ENCODE results near the gene HDGFL3.
"Not testable (repeated sequence)": the region's sequence is repeated elsewhere in the genome, so short reads cannot be mapped to it uniquely, and the experiment has no call there.

DNA sequence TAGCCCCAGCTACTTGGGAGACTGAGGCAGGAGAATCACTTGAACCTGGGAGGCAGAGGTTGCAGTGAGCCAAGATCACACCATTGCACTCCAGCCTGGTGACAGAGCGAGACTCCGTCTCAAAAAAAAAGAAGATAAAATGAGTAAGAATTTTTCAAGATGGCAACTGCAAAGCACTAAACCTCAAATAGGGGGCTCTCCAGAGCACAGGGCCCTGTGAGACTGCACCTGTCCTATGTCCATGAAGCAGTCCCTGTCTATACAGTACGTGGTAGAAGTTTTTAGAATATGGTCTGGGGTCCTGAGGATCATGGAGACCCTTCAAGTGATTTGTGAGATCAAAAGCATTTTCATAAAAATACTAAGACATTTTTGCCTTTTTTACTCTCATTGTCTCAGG is 122.2 kb downstream of the HDGFL3 start:
- TF ChIP-seq, protein P1, sequence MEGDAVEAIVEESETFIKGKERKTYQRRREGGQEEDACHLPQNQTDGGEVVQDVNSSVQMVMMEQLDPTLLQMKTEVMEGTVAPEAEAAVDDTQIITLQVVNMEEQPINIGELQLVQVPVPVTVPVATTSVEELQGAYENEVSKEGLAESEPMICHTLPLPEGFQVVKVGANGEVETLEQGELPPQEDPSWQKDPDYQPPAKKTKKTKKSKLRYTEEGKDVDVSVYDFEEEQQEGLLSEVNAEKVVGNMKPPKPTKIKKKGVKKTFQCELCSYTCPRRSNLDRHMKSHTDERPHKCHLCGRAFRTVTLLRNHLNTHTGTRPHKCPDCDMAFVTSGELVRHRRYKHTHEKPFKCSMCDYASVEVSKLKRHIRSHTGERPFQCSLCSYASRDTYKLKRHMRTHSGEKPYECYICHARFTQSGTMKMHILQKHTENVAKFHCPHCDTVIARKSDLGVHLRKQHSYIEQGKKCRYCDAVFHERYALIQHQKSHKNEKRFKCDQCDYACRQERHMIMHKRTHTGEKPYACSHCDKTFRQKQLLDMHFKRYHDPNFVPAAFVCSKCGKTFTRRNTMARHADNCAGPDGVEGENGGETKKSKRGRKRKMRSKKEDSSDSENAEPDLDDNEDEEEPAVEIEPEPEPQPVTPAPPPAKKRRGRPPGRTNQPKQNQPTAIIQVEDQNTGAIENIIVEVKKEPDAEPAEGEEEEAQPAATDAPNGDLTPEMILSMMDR (IDR thresholded peaks at IDR 0.05): not testable (repeated sequence)
- not testable (repeated sequence) for TF ChIP-seq POLR2A (IDR thresholded peaks at IDR 0.05)
